GM12872 (cell line): ENCODE measurements around the gene STRBP.

ENCODE experiments used
- CTCF ChIP-seq: IDR thresholded peaks from 3 replicates; pipeline ENCODE4 v1.5.1; 2011; ENCODE audit warnings: low read depth, mild to moderate bottlenecking, low read length, moderate library complexity; ENCODE audit not compliant: insufficient read depth

The STRBP gene

GRCh38 chr9:123253204-123253603, 15.2 kb downstream of the STRBP start:
- no peak for TF ChIP-seq CTCF

- no peak for TF ChIP-seq CTCF
These were observed 16.6 kb downstream of the STRBP start for GRCh38 chr9:123251741-123252140.

- TF ChIP-seq CTCF: no peak
These were observed 17.1 kb downstream of the STRBP start for GRCh38 chr9:123251324-123251723.

- TF ChIP-seq CTCF: no peak
These were observed 17.9 kb downstream of the STRBP start for GRCh38 chr9:123250504-123250903.

- no peak for TF ChIP-seq CTCF
These were observed 19.8 kb downstream of the STRBP start for GRCh38 chr9:123248630-123249029.

- TF ChIP-seq CTCF: no peak
These were observed 21.9 kb downstream of the STRBP start for GRCh38 chr9:123246534-123246933.

- TF ChIP-seq CTCF: no peak
These were observed 28.7 kb downstream of the STRBP start for GRCh38 chr9:123239726-123240125.

GRCh38 chr9:123238365-123238764, 30.0 kb downstream of the STRBP start:
- no peak for TF ChIP-seq CTCF
